HG03432 (cell line): ENCODE data around the gene RANBP2.

ENCODE experiments used
- ATAC-seq: cut with Tn5 transposase; IDR thresholded peaks from one replicate; pipeline ENCODE4 v1.9.1; 2021; ENCODE audit warnings: mild to moderate bottlenecking, moderate library complexity; ENCODE audit not compliant: unreplicated experiment

RANBP2 gene

GRCh38 chr2:108834620-108835019, 115.3 kb downstream of the RANBP2 start:
- ATAC-seq = no peak

GRCh38 chr2:108835040-108835439, 115.8 kb downstream of the RANBP2 start:
- no peak for ATAC-seq
